GM23338 (cell line): Measurements from ENCODE around the gene LPXN. TPM values are rescaled to one million over a fixed set of nuclear protein-coding genes. Genes with fewer than 3 reads are reported as not detected.

ENCODE experiments used
- ATAC-seq: fragments of 200-7000 bp; cut with Tn5 transposase; 3 replicates; pipeline ENCODE4 v1.9.1; 2020
- DNase-seq: peaks from one replicate; pipeline ENCODE4 v3.0.0-alpha.2; 2015; ENCODE audit warnings: low spot score
- H2AFZ ChIP-seq: fragments of 200-600 bp; sonication (generic); 2 replicates; pipeline ENCODE4 v1.8.0; 2016; ENCODE audit warnings: antibody characterized with exemption, mild to moderate bottlenecking, moderate library complexity
- H3F3A ChIP-seq: fragments of 200-600 bp; sonication (generic); replicated peaks from 2 replicates; pipeline ENCODE4 v1.8.0; 2017; ENCODE audit warnings: antibody characterized with exemption, mixed run types, low read depth
- H3K27ac ChIP-seq: fragments of 200-600 bp; sonication (generic); 2 replicates; pipeline ENCODE4 v1.6.1; 2016; ENCODE audit warnings: low read depth
- H3K27me3 ChIP-seq: fragments of 200-600 bp; sonication (generic); 2 replicates; pipeline ENCODE4 v1.8.0; 2016; ENCODE audit warnings: mild to moderate bottlenecking, mixed run types, moderate library complexity; ENCODE audit not compliant: insufficient read depth
- H3K36me3 ChIP-seq: fragments of 200-600 bp; sonication (generic); 2 replicates; pipeline ENCODE4 v1.8.0; 2016; ENCODE audit warnings: mild to moderate bottlenecking; ENCODE audit not compliant: insufficient read depth
- H3K4me1 ChIP-seq: fragments of 200-600 bp; sonication (generic); 2 replicates; pipeline ENCODE4 v1.8.0; 2016; ENCODE audit warnings: mild to moderate bottlenecking, moderate library complexity; ENCODE audit not compliant: insufficient read depth
- H3K4me2 ChIP-seq: fragments of 200-600 bp; sonication (generic); 2 replicates; pipeline ENCODE4 v1.7.1; 2017; ENCODE audit warnings: mixed run types
- H3K4me3 ChIP-seq: fragments of 200-600 bp; sonication (generic); 2 replicates; pipeline ENCODE4 v1.6.1; 2016; ENCODE audit warnings: mixed run types
- H3K79me2 ChIP-seq: fragments of 200-600 bp; sonication (generic); replicated peaks from 2 replicates; pipeline ENCODE4 v1.8.0; 2017; ENCODE audit warnings: mild to moderate bottlenecking; ENCODE audit not compliant: insufficient read depth
- H3K9me2 ChIP-seq: fragments of 200-600 bp; sonication (generic); 2 replicates; pipeline ENCODE4 v1.8.0; 2017; ENCODE audit not compliant: insufficient read depth
- H4K20me1 ChIP-seq: fragments of 200-600 bp; sonication (generic); replicated peaks from 2 replicates; pipeline ENCODE4 v1.8.0; 2017; ENCODE audit warnings: mild to moderate bottlenecking; ENCODE audit not compliant: insufficient read depth
- H3K27ac Mint-ChIP-seq: 2 replicates; pipeline ENCODE4 v1.8.0; 2020; ENCODE audit warnings: inconsistent platforms, mild to moderate bottlenecking, moderate library complexity, mixed read lengths
- H3K27me3 Mint-ChIP-seq: 3 replicates; pipeline ENCODE4 v1.8.0; 2022; ENCODE audit warnings: low read depth, mild to moderate bottlenecking, moderate library complexity, mixed read lengths, inconsistent platforms; ENCODE audit not compliant: insufficient read depth, poor library complexity
- H3K36me3 Mint-ChIP-seq: 3 replicates; pipeline ENCODE4 v1.8.0; 2021; ENCODE audit warnings: low read depth, mild to moderate bottlenecking, inconsistent platforms, moderate library complexity, mixed read lengths
- H3K4me1 Mint-ChIP-seq: 3 replicates; pipeline ENCODE4 v1.8.0; 2020; ENCODE audit warnings: mild to moderate bottlenecking, inconsistent platforms, mixed read lengths
- H3K4me3 Mint-ChIP-seq: 3 replicates; pipeline ENCODE4 v1.8.0; 2021; ENCODE audit warnings: moderate library complexity, mild to moderate bottlenecking, inconsistent platforms, mixed read lengths
- H3K9me3 Mint-ChIP-seq: 3 replicates; pipeline ENCODE4 v1.8.0; 2020; ENCODE audit warnings: moderate library complexity, mild to moderate bottlenecking, inconsistent platforms, mixed read lengths
- EZH2 ChIP-seq: fragments of 200-600 bp; sonication (generic); IDR thresholded peaks from one replicate; pipeline ENCODE4 v1.8.0; 2017; ENCODE audit warnings: antibody characterized with exemption, mild to moderate bottlenecking, low read depth; ENCODE audit not compliant: unreplicated experiment
- EZH2phosphoT487 ChIP-seq: fragments of 200-600 bp; sonication (generic); IDR thresholded peaks from one replicate; pipeline ENCODE4 v1.8.1; 2018; ENCODE audit warnings: antibody characterized with exemption; ENCODE audit not compliant: unreplicated experiment
- JUNB ChIP-seq: IDR thresholded peaks from one replicate; pipeline ENCODE4 v1.6.1; 2016; ENCODE audit warnings: antibody characterized with exemption; ENCODE audit not compliant: unreplicated experiment
- STAT1 ChIP-seq: IDR thresholded peaks from one replicate; pipeline ENCODE4 v1.6.1; 2016; ENCODE audit warnings: antibody characterized with exemption; ENCODE audit not compliant: unreplicated experiment
- ZNF331 ChIP-seq: fragments of 250-450 bp; sonication (Bioruptor Pico); IDR thresholded peaks from 2 replicates; pipeline ENCODE4 v1.5.0; 2020; ENCODE audit warnings: low read depth, mild to moderate bottlenecking, moderate library complexity
- polyA plus RNA-seq: library from polyadenylated mRNA; unstranded; fragments of >200 nt; fragmentation: Nextera tagmentation; extraction: Ambion mirVana; gene quantifications from 2 replicates; pipeline ENCODE4 v1.2.1, GENCODE V29; 2016
- total RNA-seq: library from RNA; depleted of rRNA; stranded (reverse); fragments of >200 nt; shearing (Covaris generic); gene quantifications from 2 replicates; pipeline ENCODE4 v1.2.3, GENCODE V29; 2014
- TF ChIP-seq, protein P1 (sequence below): fragments of 250-450 bp; sonication (Bioruptor Pico); IDR thresholded peaks from 2 replicates; pipeline ENCODE4 v1.5.0; 2020; ENCODE audit warnings: mild to moderate bottlenecking, moderate library complexity
- TF ChIP-seq, protein P2 (sequence below): IDR thresholded peaks from 2 replicates; pipeline ENCODE4 v1.6.1; 2016; ENCODE audit warnings: antibody characterized with exemption
- TF ChIP-seq, protein P3 (sequence below), 2 experiments: fragments of 200-600 bp in 1 of 2; sonication (generic) in 1 of 2; conservative IDR thresholded peaks; 2 replicates each; pipeline versions ENCODE4 v1.5.1 to v1.6.1; 2016 to 2017; ENCODE audit warnings: antibody characterized with exemption in 2 of 2, low read depth in 2 of 2, mild to moderate bottlenecking in 2 of 2, moderate library complexity in 1 of 2

The LPXN gene
- total and polyA plus RNA-seq, 2 experiments from 2014 or later: 0.56 to 1.3 TPM

DNA sequence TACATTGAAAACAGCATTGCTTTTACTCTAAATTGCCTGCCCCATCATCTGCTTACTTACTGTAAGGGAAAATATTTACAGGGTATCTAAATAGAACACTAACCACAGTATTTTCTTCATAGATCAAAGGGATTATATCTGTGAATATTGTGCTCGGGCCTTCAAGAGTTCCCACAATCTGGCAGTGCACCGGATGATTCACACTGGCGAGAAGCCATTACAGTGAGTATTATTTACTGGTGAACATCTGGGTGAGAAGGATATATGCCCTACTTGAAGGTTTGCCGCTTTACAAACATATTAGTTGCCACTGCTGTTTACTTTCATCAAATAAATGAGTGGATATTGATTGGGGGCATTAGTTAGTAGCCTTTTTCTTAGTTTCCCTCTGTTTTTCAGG, 40.9 kb upstream of the LPXN start (continued):
- TF ChIP-seq, protein P1, sequence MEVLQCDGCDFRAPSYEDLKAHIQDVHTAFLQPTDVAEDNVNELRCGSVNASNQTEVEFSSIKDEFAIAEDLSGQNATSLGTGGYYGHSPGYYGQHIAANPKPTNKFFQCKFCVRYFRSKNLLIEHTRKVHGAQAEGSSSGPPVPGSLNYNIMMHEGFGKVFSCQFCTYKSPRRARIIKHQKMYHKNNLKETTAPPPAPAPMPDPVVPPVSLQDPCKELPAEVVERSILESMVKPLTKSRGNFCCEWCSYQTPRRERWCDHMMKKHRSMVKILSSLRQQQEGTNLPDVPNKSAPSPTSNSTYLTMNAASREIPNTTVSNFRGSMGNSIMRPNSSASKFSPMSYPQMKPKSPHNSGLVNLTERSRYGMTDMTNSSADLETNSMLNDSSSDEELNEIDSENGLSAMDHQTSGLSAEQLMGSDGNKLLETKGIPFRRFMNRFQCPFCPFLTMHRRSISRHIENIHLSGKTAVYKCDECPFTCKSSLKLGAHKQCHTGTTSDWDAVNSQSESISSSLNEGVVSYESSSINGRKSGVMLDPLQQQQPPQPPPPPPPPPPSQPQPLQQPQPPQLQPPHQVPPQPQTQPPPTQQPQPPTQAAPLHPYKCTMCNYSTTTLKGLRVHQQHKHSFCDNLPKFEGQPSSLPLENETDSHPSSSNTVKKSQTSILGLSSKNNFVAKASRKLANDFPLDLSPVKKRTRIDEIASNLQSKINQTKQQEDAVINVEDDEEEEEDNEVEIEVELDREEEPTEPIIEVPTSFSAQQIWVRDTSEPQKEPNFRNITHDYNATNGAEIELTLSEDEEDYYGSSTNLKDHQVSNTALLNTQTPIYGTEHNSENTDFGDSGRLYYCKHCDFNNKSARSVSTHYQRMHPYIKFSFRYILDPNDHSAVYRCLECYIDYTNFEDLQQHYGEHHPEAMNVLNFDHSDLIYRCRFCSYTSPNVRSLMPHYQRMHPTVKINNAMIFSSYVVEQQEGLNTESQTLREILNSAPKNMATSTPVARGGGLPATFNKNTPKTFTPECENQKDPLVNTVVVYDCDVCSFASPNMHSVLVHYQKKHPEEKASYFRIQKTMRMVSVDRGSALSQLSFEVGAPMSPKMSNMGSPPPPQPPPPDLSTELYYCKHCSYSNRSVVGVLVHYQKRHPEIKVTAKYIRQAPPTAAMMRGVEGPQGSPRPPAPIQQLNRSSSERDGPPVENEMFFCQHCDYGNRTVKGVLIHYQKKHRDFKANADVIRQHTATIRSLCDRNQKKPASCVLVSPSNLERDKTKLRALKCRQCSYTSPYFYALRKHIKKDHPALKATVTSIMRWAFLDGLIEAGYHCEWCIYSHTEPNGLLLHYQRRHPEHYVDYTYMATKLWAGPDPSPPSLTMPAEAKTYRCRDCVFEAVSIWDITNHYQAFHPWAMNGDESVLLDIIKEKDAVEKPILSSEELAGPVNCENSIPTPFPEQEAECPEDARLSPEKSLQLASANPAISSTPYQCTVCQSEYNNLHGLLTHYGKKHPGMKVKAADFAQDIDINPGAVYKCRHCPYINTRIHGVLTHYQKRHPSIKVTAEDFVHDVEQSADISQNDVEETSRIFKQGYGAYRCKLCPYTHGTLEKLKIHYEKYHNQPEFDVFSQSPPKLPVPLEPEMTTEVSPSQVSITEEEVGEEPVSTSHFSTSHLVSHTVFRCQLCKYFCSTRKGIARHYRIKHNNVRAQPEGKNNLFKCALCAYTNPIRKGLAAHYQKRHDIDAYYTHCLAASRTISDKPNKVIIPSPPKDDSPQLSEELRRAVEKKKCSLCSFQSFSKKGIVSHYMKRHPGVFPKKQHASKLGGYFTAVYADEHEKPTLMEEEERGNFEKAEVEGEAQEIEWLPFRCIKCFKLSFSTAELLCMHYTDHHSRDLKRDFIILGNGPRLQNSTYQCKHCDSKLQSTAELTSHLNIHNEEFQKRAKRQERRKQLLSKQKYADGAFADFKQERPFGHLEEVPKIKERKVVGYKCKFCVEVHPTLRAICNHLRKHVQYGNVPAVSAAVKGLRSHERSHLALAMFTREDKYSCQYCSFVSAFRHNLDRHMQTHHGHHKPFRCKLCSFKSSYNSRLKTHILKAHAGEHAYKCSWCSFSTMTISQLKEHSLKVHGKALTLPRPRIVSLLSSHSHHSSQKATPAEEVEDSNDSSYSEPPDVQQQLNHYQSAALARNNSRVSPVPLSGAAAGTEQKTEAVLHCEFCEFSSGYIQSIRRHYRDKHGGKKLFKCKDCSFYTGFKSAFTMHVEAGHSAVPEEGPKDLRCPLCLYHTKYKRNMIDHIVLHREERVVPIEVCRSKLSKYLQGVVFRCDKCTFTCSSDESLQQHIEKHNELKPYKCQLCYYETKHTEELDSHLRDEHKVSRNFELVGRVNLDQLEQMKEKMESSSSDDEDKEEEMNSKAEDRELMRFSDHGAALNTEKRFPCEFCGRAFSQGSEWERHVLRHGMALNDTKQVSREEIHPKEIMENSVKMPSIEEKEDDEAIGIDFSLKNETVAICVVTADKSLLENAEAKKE (CRISPR knock-in tag): no peak
- TF ChIP-seq, protein P2, sequence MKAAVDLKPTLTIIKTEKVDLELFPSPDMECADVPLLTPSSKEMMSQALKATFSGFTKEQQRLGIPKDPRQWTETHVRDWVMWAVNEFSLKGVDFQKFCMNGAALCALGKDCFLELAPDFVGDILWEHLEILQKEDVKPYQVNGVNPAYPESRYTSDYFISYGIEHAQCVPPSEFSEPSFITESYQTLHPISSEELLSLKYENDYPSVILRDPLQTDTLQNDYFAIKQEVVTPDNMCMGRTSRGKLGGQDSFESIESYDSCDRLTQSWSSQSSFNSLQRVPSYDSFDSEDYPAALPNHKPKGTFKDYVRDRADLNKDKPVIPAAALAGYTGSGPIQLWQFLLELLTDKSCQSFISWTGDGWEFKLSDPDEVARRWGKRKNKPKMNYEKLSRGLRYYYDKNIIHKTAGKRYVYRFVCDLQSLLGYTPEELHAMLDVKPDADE: no peak

DNA sequence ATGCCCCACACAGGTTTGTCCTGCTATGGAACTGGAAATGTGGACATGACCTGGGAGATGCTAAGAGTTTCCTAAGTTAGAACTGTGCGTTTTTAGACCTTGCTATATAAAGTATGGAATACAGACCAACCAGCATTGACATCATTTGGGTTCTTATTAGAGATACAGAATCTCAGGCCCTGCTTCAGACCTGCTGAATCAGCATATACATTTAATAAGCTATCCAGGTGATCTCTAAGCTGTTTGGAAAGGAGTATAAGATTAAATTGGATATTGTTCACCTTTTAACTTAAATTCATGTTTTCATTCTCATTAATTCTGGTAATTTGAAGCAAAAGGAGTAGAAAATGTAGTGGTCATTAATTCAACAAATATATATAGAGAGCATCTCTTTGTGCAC, 39.9 kb upstream of the LPXN start:
- Histone ChIP-seq H4K20me1 (peaks cover 9% of the 10 kb centered on the region), H3K4me1 (no peaks in the 10 kb centered on the region), H3K4me2 (no peak overlapping the region), H3K9me2 (no peaks in the 10 kb centered on the region), H3K27ac (no peak overlapping the region), H3K79me2 (no peaks in the 10 kb centered on the region), H3K27me3 (no peaks in the 10 kb centered on the region), H3K4me3 (no peak overlapping the region), H3K36me3 (peaks cover 76% of the 10 kb centered on the region), H2AFZ (no peak overlapping the region), H3F3A (no peaks in the 10 kb centered on the region)
- H3K27me3 Mint-ChIP-seq: no peaks in the 10 kb centered on the region
- TF ChIP-seq, protein P3, sequence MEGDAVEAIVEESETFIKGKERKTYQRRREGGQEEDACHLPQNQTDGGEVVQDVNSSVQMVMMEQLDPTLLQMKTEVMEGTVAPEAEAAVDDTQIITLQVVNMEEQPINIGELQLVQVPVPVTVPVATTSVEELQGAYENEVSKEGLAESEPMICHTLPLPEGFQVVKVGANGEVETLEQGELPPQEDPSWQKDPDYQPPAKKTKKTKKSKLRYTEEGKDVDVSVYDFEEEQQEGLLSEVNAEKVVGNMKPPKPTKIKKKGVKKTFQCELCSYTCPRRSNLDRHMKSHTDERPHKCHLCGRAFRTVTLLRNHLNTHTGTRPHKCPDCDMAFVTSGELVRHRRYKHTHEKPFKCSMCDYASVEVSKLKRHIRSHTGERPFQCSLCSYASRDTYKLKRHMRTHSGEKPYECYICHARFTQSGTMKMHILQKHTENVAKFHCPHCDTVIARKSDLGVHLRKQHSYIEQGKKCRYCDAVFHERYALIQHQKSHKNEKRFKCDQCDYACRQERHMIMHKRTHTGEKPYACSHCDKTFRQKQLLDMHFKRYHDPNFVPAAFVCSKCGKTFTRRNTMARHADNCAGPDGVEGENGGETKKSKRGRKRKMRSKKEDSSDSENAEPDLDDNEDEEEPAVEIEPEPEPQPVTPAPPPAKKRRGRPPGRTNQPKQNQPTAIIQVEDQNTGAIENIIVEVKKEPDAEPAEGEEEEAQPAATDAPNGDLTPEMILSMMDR (conservative IDR thresholded peaks at IDR 0.05; ENCODE audit: low read depth in 2 of 2): no peak
- no peak for TF ChIP-seq JUNB
- no peak for TF ChIP-seq STAT1
- TF ChIP-seq EZH2phosphoT487: no peak
- TF ChIP-seq ZNF331: no peak
- no peak for TF ChIP-seq EZH2
- TF ChIP-seq, protein P2: no peak
- H3K27ac Mint-ChIP-seq: no peak overlapping the region
- DNase-seq (no peak), ATAC-seq (no peak)
- peaks cover 88% of the 10 kb centered on the region for H3K36me3 Mint-ChIP-seq
- no peaks in the 10 kb centered on the region for H3K4me1 Mint-ChIP-seq
- H3K4me3 Mint-ChIP-seq: no peak overlapping the region
- no peaks in the 10 kb centered on the region for H3K9me3 Mint-ChIP-seq
